HepG2 (cell line): ENCODE data around the gene NEDD4L. TPM values are rescaled to one million over a fixed set of nuclear protein-coding genes. Genes with fewer than 3 reads are reported as not detected.

ENCODE experiments used
- ATAC-seq: fragments of 200-7000 bp; cut with Tn5 transposase; 3 replicates; pipeline ENCODE4 v1.9.1; 2020; ENCODE audit warnings: mild to moderate bottlenecking, moderate library complexity
- BruUV-seq: library from RNA; stranded (reverse); fragments of 400-500 nt; replicated peaks from 2 replicates; lab custom pipeline; 2021; lab: Mats Ljungman, UMichigan
- CTCF ChIA-PET: fragments of 300-600 bp; formaldehyde crosslinking; extraction: SDS; loops from one replicate; lab custom pipeline; 2021; ENCODE audit warnings: low total read pairs, inconsistent platforms, low intra/inter-chr PET ratio; lab: Yijun Ruan, JAX
- POLR2A ChIA-PET: fragments of 350-600 bp; sonication (Branson Sonifier 250); formaldehyde crosslinking; loops from one replicate; lab custom pipeline; 2020; ENCODE audit warnings: antibody characterized with exemption, inconsistent platforms; lab: Yijun Ruan, JAX
- DNase-seq: peaks from one replicate; pipeline ENCODE4 v3.0.0-alpha.2; 2015; ENCODE audit warnings: low spot score
- FAIRE-seq: peaks from 3 replicates; lab custom pipeline; 2011; peaks lifted over from hg19 to GRCh38; lab: Jason Lieb, UNC
- H2AFZ ChIP-seq: one replicate; pipeline ENCODE4 v1.6.1; 2011; ENCODE audit warnings: low read length, inconsistent platforms
- H3K27ac ChIP-seq: fragments of 300-600 bp; 3 replicates; pipeline ENCODE4 v1.8.0; 2011; ENCODE audit warnings: mixed run types, mild to moderate bottlenecking, mixed read lengths, low read length, inconsistent platforms; ENCODE audit not compliant: insufficient read depth; ENCODE audit errors: extremely low read length
- H3K27me3 ChIP-seq, 2 experiments: fragments of 200-600 bp in 1 of 2; 2 replicates in 1 of 2; 3 replicates in 1 of 2; pipeline versions ENCODE4 v1.6.0 to v1.8.0; 2011; ENCODE audit warnings: low read length in 2 of 2, mild to moderate bottlenecking in 2 of 2, moderate library complexity in 2 of 2, inconsistent platforms in 1 of 2; ENCODE audit not compliant: insufficient read depth in 2 of 2, control insufficient read depth in 1 of 2
- H3K36me3 ChIP-seq, 2 experiments: fragments of 200-600 bp in 1 of 2; replicated peaks in 1 of 2; 2 replicates in 1 of 2; 3 replicates in 1 of 2; pipeline versions ENCODE4 v1.5.1 to v1.8.0; 2011; ENCODE audit warnings: low read length in 2 of 2, inconsistent platforms in 1 of 2; ENCODE audit not compliant: insufficient read depth in 2 of 2, control insufficient read depth in 1 of 2
- H3K4me1 ChIP-seq: 2 replicates; pipeline ENCODE4 v1.5.1; 2012; ENCODE audit warnings: low read length, inconsistent platforms; ENCODE audit not compliant: insufficient read depth
- H3K4me2 ChIP-seq: 2 replicates; pipeline ENCODE4 v1.6.0; 2011; ENCODE audit warnings: low read depth, low read length, inconsistent platforms
- H3K4me3 ChIP-seq, 3 experiments: fragments of 200-600 bp in 1 of 3; sonication (generic), shearing (Covaris generic) in 1 of 3; replicated peaks in 1 of 3; 2 replicates each; pipeline ENCODE4 v1.5.1; 2011 to 2016; ENCODE audit warnings: low read length in 3 of 3, inconsistent platforms in 2 of 3, low read depth in 2 of 3, mild to moderate bottlenecking in 2 of 3, control low read depth in 1 of 3, mixed read lengths in 1 of 3; ENCODE audit not compliant: insufficient read depth in 1 of 3
- H3K79me2 ChIP-seq: one replicate; pipeline ENCODE4 v1.6.1; 2011; ENCODE audit warnings: low read length, inconsistent platforms; ENCODE audit not compliant: insufficient read depth
- H3K9ac ChIP-seq: 2 replicates; pipeline ENCODE4 v1.6.0; 2011; ENCODE audit warnings: mild to moderate bottlenecking, low read depth, low read length, inconsistent platforms; ENCODE audit not compliant: insufficient read depth
- H3K9me3 ChIP-seq: 2 replicates; pipeline ENCODE4 v1.5.1; 2012; ENCODE audit warnings: mild to moderate bottlenecking, low read length
- H4K20me1 ChIP-seq: 2 replicates; pipeline ENCODE4 v1.6.0; 2011; ENCODE audit warnings: inconsistent platforms, mild to moderate bottlenecking, low read length, moderate library complexity; ENCODE audit not compliant: insufficient read depth
- AGO2 ChIP-seq: fragments of 200-400 bp; formaldehyde crosslinking; optimal IDR thresholded peaks from 2 replicates; pipeline ENCODE3; 2017; ENCODE audit warnings: mild to moderate bottlenecking, low read depth, low read length, moderate library complexity
- BRCA1 ChIP-seq: sonication (generic); formaldehyde crosslinking; IDR thresholded peaks from 2 replicates; pipeline ENCODE4 v1.4.0; 2020; ENCODE audit warnings: missing genetic modification reagents
- MBD4 ChIP-seq: IDR thresholded peaks from 2 replicates; pipeline ENCODE4 v1.6.1; 2012; ENCODE audit warnings: low read length, inconsistent platforms, borderline replicate concordance
- RBFOX2 ChIP-seq: fragments of 200-400 bp; formaldehyde crosslinking; IDR thresholded peaks from 2 replicates; pipeline ENCODE4 v1.6.1; 2017; ENCODE audit warnings: low read depth, mild to moderate bottlenecking, low read length
- RBM22 ChIP-seq: fragments of 200-400 bp; formaldehyde crosslinking; optimal IDR thresholded peaks from 2 replicates; pipeline ENCODE3; 2017; ENCODE audit warnings: mild to moderate bottlenecking, low read length, moderate library complexity
- TBX2 ChIP-seq: sonication (generic); formaldehyde crosslinking; IDR thresholded peaks from 2 replicates; pipeline ENCODE4 v1.5.0; 2020; ENCODE audit warnings: missing genetic modification reagents, mild to moderate bottlenecking, borderline replicate concordance
- ZKSCAN8 ChIP-seq: IDR thresholded peaks from 2 replicates; pipeline ENCODE4 v1.6.1; 2016; ENCODE audit warnings: borderline replicate concordance, missing genetic modification reagents, missing compliant biosample characterization
- ZNF253 ChIP-seq: sonication (generic); formaldehyde crosslinking; IDR thresholded peaks from 2 replicates; pipeline ENCODE4 v1.8.0; 2022; ENCODE audit warnings: mild to moderate bottlenecking, missing genetic modification reagents, borderline replicate concordance
- ZNF326 ChIP-seq: sonication (generic); formaldehyde crosslinking; IDR thresholded peaks from 2 replicates; pipeline ENCODE4 v1.4.0; 2020; ENCODE audit warnings: missing genetic modification reagents, borderline replicate concordance
- ZNF414 ChIP-seq: sonication (generic); formaldehyde crosslinking; IDR thresholded peaks from 2 replicates; pipeline ENCODE4 v1.5.0; 2020; ENCODE audit warnings: missing genetic modification reagents
- ZNF431 ChIP-seq: sonication (generic); formaldehyde crosslinking; IDR thresholded peaks from 2 replicates; pipeline ENCODE4 v1.9.0; 2022; ENCODE audit warnings: missing genetic modification reagents, low read depth, mild to moderate bottlenecking, borderline replicate concordance
- ZNF441 ChIP-seq: sonication (generic); formaldehyde crosslinking; IDR thresholded peaks from 2 replicates; pipeline ENCODE4 v1.7.0; 2021; ENCODE audit warnings: missing genetic modification reagents, borderline replicate concordance
- ZNF501 ChIP-seq: sonication (generic); formaldehyde crosslinking; IDR thresholded peaks from 2 replicates; pipeline ENCODE4 v1.5.1; 2020; ENCODE audit warnings: mild to moderate bottlenecking, moderate library complexity, missing genetic modification reagents
- ZNF670 ChIP-seq: sonication (generic); formaldehyde crosslinking; IDR thresholded peaks from 2 replicates; pipeline ENCODE4 v1.8.0; 2022; ENCODE audit warnings: mild to moderate bottlenecking, missing genetic modification reagents, borderline replicate concordance
- ZNF672 ChIP-seq: sonication (generic); formaldehyde crosslinking; IDR thresholded peaks from 2 replicates; pipeline ENCODE4 v1.8.1; 2022; ENCODE audit warnings: missing genetic modification reagents
- ZNF816 ChIP-seq: sonication (generic); formaldehyde crosslinking; IDR thresholded peaks from 2 replicates; pipeline ENCODE4 v1.8.0; 2022; ENCODE audit warnings: missing genetic modification reagents, mild to moderate bottlenecking, borderline replicate concordance
- WGBS: methylation state at CpG from one replicate; pipeline ENCODE4 v1.1.6; 2017; ENCODE audit warnings: low lambda C conversion rate; 5-methylcytosine and 5-hydroxymethylcytosine counted together
- in situ Hi-C: cut with HindIII; loops from 2 replicates; pipeline ENCODE4 v1.10.0; 2017; ENCODE audit warnings: low pct_unique_long_range_greater_than_20kb; ENCODE audit not compliant: extremely low pct_ligation_motif_present
- intact Hi-C: fragments of 100-400 bp; cut with micrococcal nuclease; formaldehyde crosslinking; loops from one replicate; pipeline ENCODE4 v1.10.0; 2022; ENCODE audit not compliant: unreplicated experiment
- polyA plus RNA-seq, 8 experiments: library from polyadenylated mRNA; depleted of rRNA in 3 of 8; stranded (reverse) in 7 of 8; unstranded in 1 of 8; fragments of >200 nt; fragmentation: Illumina TruSeq in 4 of 8; extraction: Trizol in 4 of 8; gene quantifications; 2 replicates each; pipeline versions ENCODE4 v1.2.1 to v1.2.3, GENCODE V29; 2011 to 2016; ENCODE audit warnings: low read depth in 4 of 8, missing spikeins in 1 of 8, mixed read lengths in 1 of 8; ENCODE audit not compliant: insufficient read depth in 1 of 8
- total RNA-seq, 5 experiments: library from RNA; depleted of rRNA; stranded (reverse); fragments of >200 nt; fragmentation: Illumina TruSeq; extraction: Trizol; gene quantifications; 2 replicates each; pipeline ENCODE4 v1.2.3, GENCODE V29; 2016; ENCODE audit warnings: low read depth in 1 of 5
- TF ChIP-seq, protein P1 (sequence below): sonication (generic); formaldehyde crosslinking; IDR thresholded peaks from 2 replicates; pipeline ENCODE4 v1.4.0; 2020; ENCODE audit warnings: low read depth, missing genetic modification reagents
- TF ChIP-seq, protein P2 (sequence below): sonication (generic); formaldehyde crosslinking; IDR thresholded peaks from 2 replicates; pipeline ENCODE4 v1.4.0; 2020; ENCODE audit warnings: missing genetic modification reagents, mild to moderate bottlenecking, borderline replicate concordance

Gene NEDD4L
- total and polyA plus RNA-seq, 2 of the 13 experiments (the other 11 are each of a cell fraction or from before 2014, with no cell fraction given), result 168 to 390 TPM

DNA sequence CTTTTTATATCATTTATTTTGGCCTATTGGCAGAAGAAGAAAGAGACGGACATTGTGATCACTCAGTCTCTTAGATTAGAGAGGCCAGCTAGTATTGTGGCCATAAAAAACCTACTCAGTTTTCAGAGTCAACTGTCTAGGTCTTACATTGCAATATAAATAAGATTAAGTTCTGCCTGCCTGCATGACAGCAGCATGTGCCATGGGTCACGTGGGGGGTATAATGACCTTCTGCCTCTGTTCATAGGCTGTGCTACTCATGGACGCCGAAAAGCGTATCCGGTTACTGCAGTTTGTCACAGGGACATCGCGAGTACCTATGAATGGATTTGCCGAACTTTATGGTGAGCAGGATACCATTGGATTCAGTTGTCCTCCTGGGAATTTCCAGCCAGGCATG is 346.4 kb downstream of the NEDD4L start:
- no TSS peak for BruUV-seq
- Histone ChIP-seq H3K4me1 (peaks cover 65% of the 10 kb centered on the region), H2AFZ (no peak overlapping the region), H3K4me3 (no peak overlapping the region), H3K79me2 (peaks cover 63% of the 10 kb centered on the region), H4K20me1 (peaks cover 19% of the 10 kb centered on the region; the same call in 1 of the 2 replicates), H3K9ac (no peak overlapping the region; the same call in 1 of the 2 replicates), H3K27me3 (no peaks in the 10 kb centered on the region), H3K9me3 (no peaks in the 10 kb centered on the region), H3K36me3 (peaks cover 35 to 81% of the 10 kb centered on the region in 2 experiments), H3K27ac (peak overlapping the region; percentile 53), H3K4me2 (peak overlapping the region; percentile 10)
- ChIA-PET POLR2A (interaction anchor here (0.8 to 2.6 kb wide), 3 partner anchors 101 to 346 kb away, joined by 3 to 16 read pairs (median 3); no protein-coding TSS in a partner anchor), CTCF (no interaction called here)
- FAIRE-seq (no peak), DNase-seq (no peak), ATAC-seq (no peak)
- intact Hi-C loops (loop anchor here (5.0 kb wide), 1 partner anchor 433 kb away; no protein-coding TSS in a partner anchor), in situ Hi-C loops (loop anchor here (10.0 to 25.0 kb wide), 2 partner anchors 436 to 672 kb away; no protein-coding TSS in a partner anchor)
- WGBS, result 89% methylated on average over 9 of the region's 9 CpGs
- TF ChIP-seq ZKSCAN8 (CRISPR knock-in tag) (no peak), ZNF501 (CRISPR knock-in tag) (no peak), ZNF431 (no peak), TBX2 (CRISPR knock-in tag) (no peak), ZNF326 (CRISPR knock-in tag) (no peak), ZNF441 (CRISPR knock-in tag) (no peak), ZNF670 (CRISPR knock-in tag) (no peak), ZNF672 (CRISPR knock-in tag) (no peak), ZNF253 (CRISPR knock-in tag) (no peak), AGO2 (peak; percentile 59), RBFOX2 (0 out of 2 replicates have a peak, but pooled peaks have one; percentile 34), BRCA1 (CRISPR knock-in tag) (no peak), ZNF816 (CRISPR knock-in tag) (no peak), MBD4 (no peak), ZNF414 (no peak), RBM22 (peak; percentile 81)
- TF ChIP-seq, protein P1, sequence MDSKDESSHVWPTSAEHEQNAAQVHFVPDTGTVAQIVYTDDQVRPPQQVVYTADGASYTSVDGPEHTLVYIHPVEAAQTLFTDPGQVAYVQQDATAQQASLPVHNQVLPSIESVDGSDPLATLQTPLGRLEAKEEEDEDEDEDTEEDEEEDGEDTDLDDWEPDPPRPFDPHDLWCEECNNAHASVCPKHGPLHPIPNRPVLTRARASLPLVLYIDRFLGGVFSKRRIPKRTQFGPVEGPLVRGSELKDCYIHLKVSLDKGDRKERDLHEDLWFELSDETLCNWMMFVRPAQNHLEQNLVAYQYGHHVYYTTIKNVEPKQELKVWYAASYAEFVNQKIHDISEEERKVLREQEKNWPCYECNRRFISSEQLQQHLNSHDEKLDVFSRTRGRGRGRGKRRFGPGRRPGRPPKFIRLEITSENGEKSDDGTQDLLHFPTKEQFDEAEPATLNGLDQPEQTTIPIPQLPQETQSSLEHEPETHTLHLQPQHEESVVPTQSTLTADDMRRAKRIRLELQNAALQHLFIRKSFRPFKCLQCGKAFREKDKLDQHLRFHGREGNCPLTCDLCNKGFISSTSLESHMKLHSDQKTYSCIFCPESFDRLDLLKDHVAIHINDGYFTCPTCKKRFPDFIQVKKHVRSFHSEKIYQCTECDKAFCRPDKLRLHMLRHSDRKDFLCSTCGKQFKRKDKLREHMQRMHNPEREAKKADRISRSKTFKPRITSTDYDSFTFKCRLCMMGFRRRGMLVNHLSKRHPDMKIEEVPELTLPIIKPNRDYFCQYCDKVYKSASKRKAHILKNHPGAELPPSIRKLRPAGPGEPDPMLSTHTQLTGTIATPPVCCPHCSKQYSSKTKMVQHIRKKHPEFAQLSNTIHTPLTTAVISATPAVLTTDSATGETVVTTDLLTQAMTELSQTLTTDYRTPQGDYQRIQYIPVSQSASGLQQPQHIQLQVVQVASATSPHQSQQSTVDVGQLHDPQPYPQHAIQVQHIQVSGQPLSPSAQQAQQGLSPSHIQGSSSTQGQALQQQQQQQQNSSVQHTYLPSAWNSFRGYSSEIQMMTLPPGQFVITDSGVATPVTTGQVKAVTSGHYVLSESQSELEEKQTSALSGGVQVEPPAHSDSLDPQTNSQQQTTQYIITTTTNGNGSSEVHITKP (CRISPR knock-in tag), result no peak
- TF ChIP-seq, protein P2, sequence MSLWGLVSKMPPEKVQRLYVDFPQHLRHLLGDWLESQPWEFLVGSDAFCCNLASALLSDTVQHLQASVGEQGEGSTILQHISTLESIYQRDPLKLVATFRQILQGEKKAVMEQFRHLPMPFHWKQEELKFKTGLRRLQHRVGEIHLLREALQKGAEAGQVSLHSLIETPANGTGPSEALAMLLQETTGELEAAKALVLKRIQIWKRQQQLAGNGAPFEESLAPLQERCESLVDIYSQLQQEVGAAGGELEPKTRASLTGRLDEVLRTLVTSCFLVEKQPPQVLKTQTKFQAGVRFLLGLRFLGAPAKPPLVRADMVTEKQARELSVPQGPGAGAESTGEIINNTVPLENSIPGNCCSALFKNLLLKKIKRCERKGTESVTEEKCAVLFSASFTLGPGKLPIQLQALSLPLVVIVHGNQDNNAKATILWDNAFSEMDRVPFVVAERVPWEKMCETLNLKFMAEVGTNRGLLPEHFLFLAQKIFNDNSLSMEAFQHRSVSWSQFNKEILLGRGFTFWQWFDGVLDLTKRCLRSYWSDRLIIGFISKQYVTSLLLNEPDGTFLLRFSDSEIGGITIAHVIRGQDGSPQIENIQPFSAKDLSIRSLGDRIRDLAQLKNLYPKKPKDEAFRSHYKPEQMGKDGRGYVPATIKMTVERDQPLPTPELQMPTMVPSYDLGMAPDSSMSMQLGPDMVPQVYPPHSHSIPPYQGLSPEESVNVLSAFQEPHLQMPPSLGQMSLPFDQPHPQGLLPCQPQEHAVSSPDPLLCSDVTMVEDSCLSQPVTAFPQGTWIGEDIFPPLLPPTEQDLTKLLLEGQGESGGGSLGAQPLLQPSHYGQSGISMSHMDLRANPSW, result no peak
